ENCODE data around the gene STX4.

STX4 gene

DNA sequence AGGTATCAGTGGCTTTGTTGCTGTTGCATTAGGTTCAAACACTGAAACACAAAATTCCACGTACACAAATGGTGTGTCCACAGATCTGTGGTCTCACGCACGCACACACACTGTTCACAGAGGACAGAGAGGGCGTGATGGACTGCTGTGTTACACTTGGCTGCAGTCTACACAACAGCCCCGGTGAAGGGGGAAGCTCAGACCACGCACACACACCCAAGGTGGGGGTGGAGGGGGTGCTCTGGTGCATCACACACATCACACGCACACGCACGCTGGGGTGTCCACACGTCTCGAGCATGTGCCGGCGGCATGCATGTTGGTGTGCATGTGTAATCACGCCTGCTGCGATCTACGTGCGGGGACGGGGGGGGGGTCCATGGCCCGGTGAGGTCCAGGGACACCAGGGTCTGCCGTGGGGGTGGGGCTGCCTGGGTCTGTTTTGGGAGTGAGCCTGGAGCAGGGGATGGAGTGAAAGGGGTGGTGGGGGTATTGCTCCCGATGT is 41.0 kb upstream of the STX4 start:
- Histone ChIP-seq H3F3A (ENCODE audit: insufficient read depth, low read length) (no peaks in the 10 kb centered on the region), H2AFZ (ENCODE audit: low read length) (no peak overlapping the region), H3K9me3 (ENCODE audit: low read length) (no peaks in the 10 kb centered on the region), H3K36me3 (ENCODE audit: insufficient read depth, low read length) (no peaks in the 10 kb centered on the region), H3K79me2 (ENCODE audit: insufficient read depth, low read length) (no peaks in the 10 kb centered on the region), H3K27me3 (ENCODE audit: insufficient read depth, low read length) (no peaks in the 10 kb centered on the region), H3K27ac (ENCODE audit: low read depth, low read length, poor library complexity, severe bottlenecking) (peak overlapping the region; percentile 55), H3K4me2 (ENCODE audit: low read length) (peak overlapping the region; percentile 5; the same call in 1 of the 2 replicates), H3K4me3 (ENCODE audit: low read depth, low read length, poor library complexity, severe bottlenecking) (no peak overlapping the region), H3K9me2 (ENCODE audit: low read depth, low read length) (no peaks in the 10 kb centered on the region), H3K4me1 (ENCODE audit: insufficient read depth, low read length, severe bottlenecking) (peaks cover 44% of the 10 kb centered on the region), H3K9ac (ENCODE audit: low read length) (no peak overlapping the region; the same call in 1 of the 2 replicates), H4K20me1 (ENCODE audit: insufficient read depth, low read length) (no peaks in the 10 kb centered on the region)
- TF ChIP-seq CTCF (IDR thresholded peaks at IDR 0.05; ENCODE audit: low read length), result no peak
- TF ChIP-seq EZH2 (IDR thresholded peaks at IDR 0.05; ENCODE audit: borderline replicate concordance, low read length), result no peak

DNA sequence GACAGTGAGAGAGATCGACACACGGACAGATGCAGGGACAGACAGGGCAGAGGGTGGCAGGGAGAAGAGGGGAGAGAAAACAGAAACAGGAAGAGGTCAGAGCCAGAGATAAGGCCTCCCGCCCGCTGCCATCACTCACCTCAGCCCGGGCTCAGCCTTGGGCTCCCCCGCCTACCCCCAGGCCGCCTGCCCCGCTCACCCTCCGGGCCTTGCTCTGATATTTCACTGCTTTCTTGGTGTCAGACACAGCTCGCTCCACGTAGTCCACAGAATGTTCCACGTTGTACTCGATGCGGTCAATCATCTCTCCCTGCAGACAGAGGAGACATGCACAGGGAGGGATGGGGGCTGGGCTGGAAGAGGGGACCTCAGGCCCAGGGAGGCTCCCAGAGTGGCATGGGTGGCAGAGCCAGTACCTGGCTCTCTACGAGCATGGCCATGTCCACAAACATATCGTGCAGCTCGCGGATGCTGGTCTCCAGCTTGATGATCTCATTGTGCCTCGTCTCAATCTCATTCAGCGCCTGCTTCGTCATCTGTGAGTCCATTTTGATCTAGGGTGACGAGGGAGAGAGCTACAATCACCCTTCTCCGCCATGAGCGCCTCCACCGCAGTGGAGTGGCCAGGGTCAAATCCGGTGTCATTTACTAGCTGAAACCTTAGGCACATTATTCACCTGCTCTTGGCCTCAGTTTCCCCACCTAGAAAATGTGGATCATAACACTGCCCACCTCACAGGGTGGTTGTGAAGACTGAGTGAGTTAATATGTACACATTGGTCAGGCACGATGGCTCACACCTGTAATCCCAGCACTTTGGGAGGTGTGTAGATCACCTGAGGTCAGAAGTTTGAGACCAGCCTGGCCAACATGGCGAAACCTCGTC is 40.2 kb upstream of the STX4 start:
- Histone ChIP-seq H3K4me2 (ENCODE audit: low read length) (peak overlapping the region; percentile 5; the same call in 1 of the 2 replicates), H3K36me3 (ENCODE audit: insufficient read depth, low read length) (no peaks in the 10 kb centered on the region), H3K4me3 (ENCODE audit: low read depth, low read length, poor library complexity, severe bottlenecking) (no peak overlapping the region), H4K20me1 (ENCODE audit: insufficient read depth, low read length) (no peaks in the 10 kb centered on the region), H3K27me3 (ENCODE audit: insufficient read depth, low read length) (no peaks in the 10 kb centered on the region), H2AFZ (ENCODE audit: low read length) (no peak overlapping the region), H3K9me3 (ENCODE audit: low read length) (no peaks in the 10 kb centered on the region), H3K9me2 (ENCODE audit: low read depth, low read length) (no peaks in the 10 kb centered on the region), H3F3A (ENCODE audit: insufficient read depth, low read length) (no peaks in the 10 kb centered on the region), H3K79me2 (ENCODE audit: insufficient read depth, low read length) (no peaks in the 10 kb centered on the region), H3K27ac (ENCODE audit: low read depth, low read length, poor library complexity, severe bottlenecking) (peak overlapping the region; percentile 55), H3K9ac (ENCODE audit: low read length) (no peak overlapping the region; the same call in 1 of the 2 replicates), H3K4me1 (ENCODE audit: insufficient read depth, low read length, severe bottlenecking) (peaks cover 47% of the 10 kb centered on the region)
- TF ChIP-seq EZH2 (IDR thresholded peaks at IDR 0.05; ENCODE audit: borderline replicate concordance, low read length), result no peak

DNA sequence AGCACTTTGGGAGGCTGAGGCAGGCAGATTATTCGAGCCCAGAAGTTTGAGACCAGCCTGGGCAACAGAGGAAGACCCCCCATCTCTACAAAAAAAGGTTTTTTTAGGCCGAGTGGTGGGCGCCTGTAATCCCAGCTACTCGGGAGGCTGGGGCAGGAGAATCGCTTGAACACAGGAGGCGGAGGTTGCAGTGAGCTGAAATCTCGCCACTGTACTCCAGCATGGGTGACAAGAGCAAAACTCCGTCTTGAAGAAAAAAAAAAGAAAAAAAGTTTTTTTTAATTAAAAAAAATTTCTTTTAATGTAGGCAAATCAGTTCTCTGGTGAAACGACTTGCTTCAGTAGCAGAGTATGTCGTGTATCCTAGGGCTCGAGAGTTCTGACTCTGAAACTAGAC is 37.4 kb upstream of the STX4 start:
- H3K27me3 ChIP-seq (ENCODE audit: insufficient read depth, low read length), result no peaks in the 10 kb centered on the region
- peak overlapping the region; percentile 81 for H3K4me2 ChIP-seq (ENCODE audit: low read length)
- peaks cover 28% of the 10 kb centered on the region for H3K4me1 ChIP-seq (ENCODE audit: insufficient read depth, low read length, severe bottlenecking)
- H2AFZ ChIP-seq (ENCODE audit: low read length), result no peak overlapping the region
- H3F3A ChIP-seq (ENCODE audit: insufficient read depth, low read length), result no peaks in the 10 kb centered on the region
- peak overlapping the region; percentile 68; the same call in 1 of the 2 replicates for H3K9ac ChIP-seq (ENCODE audit: low read length)
- no peak overlapping the region for H3K27ac ChIP-seq (ENCODE audit: low read depth, low read length, poor library complexity, severe bottlenecking)
- TF ChIP-seq CTCF (IDR thresholded peaks at IDR 0.05; ENCODE audit: low read length) (no peak), EZH2 (IDR thresholded peaks at IDR 0.05; ENCODE audit: borderline replicate concordance, low read length) (no peak)
- H3K4me3 ChIP-seq (ENCODE audit: low read depth, low read length, poor library complexity, severe bottlenecking), result peak overlapping the region; percentile 69
- H3K9me2 ChIP-seq (ENCODE audit: low read depth, low read length), result no peaks in the 10 kb centered on the region
- H3K36me3 ChIP-seq (ENCODE audit: insufficient read depth, low read length), result no peaks in the 10 kb centered on the region
- no peaks in the 10 kb centered on the region for H3K9me3 ChIP-seq (ENCODE audit: low read length)
- no peaks in the 10 kb centered on the region for H4K20me1 ChIP-seq (ENCODE audit: insufficient read depth, low read length)
- H3K79me2 ChIP-seq (ENCODE audit: insufficient read depth, low read length), result no peaks in the 10 kb centered on the region

All from OCI-LY1 (cell line).